H9 (cell line): ENCODE data around the gene GPC3. TPM values are rescaled to one million over a fixed set of nuclear protein-coding genes. Genes with fewer than 3 reads are reported as not detected.

ENCODE experiments used
- DNase-seq: peaks from one replicate; pipeline ENCODE4 v3.0.0-alpha.2; 2017
- H2AFZ ChIP-seq: one replicate; pipeline ENCODE4 v1.6.1; 2013; ENCODE audit warnings: mild to moderate bottlenecking, low read length, control low read depth, moderate library complexity
- H2AK5ac ChIP-seq: 2 replicates; pipeline ENCODE4 v1.6.1; 2013; ENCODE audit warnings: low read length, control low read depth, mixed read lengths; ENCODE audit not compliant: insufficient read length
- H2BK120ac ChIP-seq: one replicate; pipeline ENCODE4 v1.6.1; 2013; ENCODE audit warnings: low read depth, mild to moderate bottlenecking, low read length, control low read depth, inconsistent platforms; ENCODE audit not compliant: poor library complexity, severe bottlenecking
- H2BK12ac ChIP-seq: 2 replicates; pipeline ENCODE4 v1.6.1; 2013; ENCODE audit warnings: low read length, control low read depth, mixed read lengths, low read depth; ENCODE audit not compliant: insufficient read length
- H2BK15ac ChIP-seq: 2 replicates; pipeline ENCODE4 v1.6.1; 2013; ENCODE audit warnings: low read depth, low read length, control low read depth
- H2BK20ac ChIP-seq: one replicate; pipeline ENCODE4 v1.6.1; 2013; ENCODE audit warnings: low read depth, mild to moderate bottlenecking, low read length, control low read depth, inconsistent platforms; ENCODE audit not compliant: poor library complexity, severe bottlenecking
- H2BK5ac ChIP-seq: 2 replicates; pipeline ENCODE4 v1.6.1; 2013; ENCODE audit warnings: low read length, control low read depth, mixed read lengths; ENCODE audit not compliant: insufficient read length
- H3K14ac ChIP-seq: 2 replicates; pipeline ENCODE4 v1.6.1; 2013; ENCODE audit warnings: low read length, control low read depth; ENCODE audit not compliant: insufficient read depth
- H3K18ac ChIP-seq: 2 replicates; pipeline ENCODE4 v1.6.1; 2013; ENCODE audit warnings: low read depth, mild to moderate bottlenecking, mixed read lengths, low read length, control low read depth; ENCODE audit not compliant: insufficient read length
- H3K23ac ChIP-seq: 2 replicates; pipeline ENCODE4 v1.6.1; 2013; ENCODE audit warnings: low read length, control low read depth, mixed read lengths, low read depth; ENCODE audit not compliant: insufficient read length
- H3K23me2 ChIP-seq: 2 replicates; pipeline ENCODE4 v1.6.1; 2013; ENCODE audit warnings: low read depth, mild to moderate bottlenecking, mixed read lengths, low read length, control low read depth; ENCODE audit not compliant: insufficient read length, poor library complexity, severe bottlenecking
- H3K27ac ChIP-seq: 2 replicates; pipeline ENCODE4 v1.5.1; 2013; ENCODE audit warnings: low read length, control low read depth, mixed read lengths, low read depth; ENCODE audit not compliant: insufficient read length
- H3K27me3 ChIP-seq: 2 replicates; pipeline ENCODE4 v1.6.1; 2013; ENCODE audit warnings: low read length, control low read depth, inconsistent platforms; ENCODE audit not compliant: insufficient read depth
- H3K4ac ChIP-seq: 2 replicates; pipeline ENCODE4 v1.6.1; 2013; ENCODE audit warnings: low read depth, mild to moderate bottlenecking, control low read depth, inconsistent platforms, low read length, moderate library complexity
- H3K4me1 ChIP-seq: 2 replicates; pipeline ENCODE4 v1.6.1; 2013; ENCODE audit warnings: low read length, control low read depth, inconsistent platforms; ENCODE audit not compliant: insufficient read depth
- H3K4me2 ChIP-seq: 2 replicates; pipeline ENCODE4 v1.6.1; 2013; ENCODE audit warnings: low read length, control low read depth, mixed read lengths; ENCODE audit not compliant: insufficient read length, insufficient read depth
- H3K56ac ChIP-seq: 2 replicates; pipeline ENCODE4 v1.6.1; 2013; ENCODE audit warnings: low read depth, mild to moderate bottlenecking, mixed read lengths, low read length, control low read depth; ENCODE audit not compliant: insufficient read length
- H3K79me1 ChIP-seq: 2 replicates; pipeline ENCODE4 v1.6.1; 2013; ENCODE audit warnings: low read depth, mild to moderate bottlenecking, moderate library complexity, low read length, control low read depth, inconsistent platforms; ENCODE audit not compliant: insufficient read depth, poor library complexity, severe bottlenecking
- H3K79me2 ChIP-seq: 2 replicates; pipeline ENCODE4 v1.6.1; 2013; ENCODE audit warnings: low read length, control low read depth, inconsistent platforms; ENCODE audit not compliant: insufficient read depth
- H3K9ac ChIP-seq: 2 replicates; pipeline ENCODE4 v1.6.1; 2013; ENCODE audit warnings: low read length, control low read depth, mixed read lengths; ENCODE audit not compliant: insufficient read length; ENCODE audit errors: extremely low read depth
- H3K9me3 ChIP-seq: one replicate; pipeline ENCODE4 v1.6.1; 2013; ENCODE audit warnings: low read depth, low read length, inconsistent platforms; ENCODE audit not compliant: control insufficient read depth
- H3T11ph ChIP-seq: one replicate; pipeline ENCODE4 v1.6.1; 2013; ENCODE audit warnings: mild to moderate bottlenecking, low read length, control low read depth, inconsistent platforms
- H4K20me1 ChIP-seq: one replicate; pipeline ENCODE4 v1.6.1; 2013; ENCODE audit not compliant: control insufficient read depth, insufficient read length, insufficient read depth
- H4K5ac ChIP-seq: 2 replicates; pipeline ENCODE4 v1.6.1; 2013; ENCODE audit warnings: low read depth, mild to moderate bottlenecking, mixed read lengths, low read length, control low read depth; ENCODE audit not compliant: insufficient read length
- H4K8ac ChIP-seq: replicated peaks from 2 replicates; pipeline ENCODE4 v1.6.1; 2013; ENCODE audit warnings: low read length, control low read depth, mixed read lengths, low read depth; ENCODE audit not compliant: insufficient read length
- H4K91ac ChIP-seq: 2 replicates; pipeline ENCODE4 v1.6.1; 2013; ENCODE audit warnings: low read depth, mild to moderate bottlenecking, moderate library complexity, mixed read lengths, low read length, control low read depth; ENCODE audit not compliant: insufficient read length
- H3K27ac Mint-ChIP-seq, 3 experiments: 2 replicates in 2 of 3; 3 replicates in 1 of 3; pipeline ENCODE4 v1.8.0; 2020 to 2021; ENCODE audit warnings: mixed read lengths in 3 of 3, mild to moderate bottlenecking in 1 of 3, moderate library complexity in 1 of 3
- H3K27me3 Mint-ChIP-seq: 2 replicates; pipeline ENCODE4 v1.8.0; 2021; ENCODE audit warnings: low read depth, mild to moderate bottlenecking, moderate library complexity, mixed read lengths
- H3K36me3 Mint-ChIP-seq, 3 experiments: 2 replicates in 2 of 3; 3 replicates in 1 of 3; pipeline ENCODE4 v1.8.0; 2020 to 2021; ENCODE audit warnings: low read depth in 3 of 3, mixed read lengths in 3 of 3; ENCODE audit not compliant: insufficient read depth in 1 of 3
- H3K4me1 Mint-ChIP-seq, 2 experiments: 2 replicates each; pipeline ENCODE4 v1.8.0; 2020; ENCODE audit warnings: mixed read lengths in 2 of 2
- H3K4me3 Mint-ChIP-seq, 2 experiments: 2 replicates in 1 of 2; 3 replicates in 1 of 2; pipeline ENCODE4 v1.8.0; 2020 to 2021; ENCODE audit warnings: mild to moderate bottlenecking in 2 of 2, mixed read lengths in 2 of 2, moderate library complexity in 1 of 2
- H3K9me3 Mint-ChIP-seq, 2 experiments: 2 replicates in 1 of 2; 3 replicates in 1 of 2; pipeline ENCODE4 v1.8.0; 2020; ENCODE audit warnings: mild to moderate bottlenecking in 2 of 2, mixed read lengths in 2 of 2, moderate library complexity in 1 of 2
- WGBS: extraction: QIAGEN DNeasy Blood & Tissue Kit; methylation state at CpG from one replicate; pipeline ENCODE4 v1.1.7; 2013; ENCODE audit warnings: missing lambda C conversion rate, low lambda C conversion rate, mixed read lengths; ENCODE audit not compliant: insufficient read length; ENCODE audit errors: extremely low coverage; 5-methylcytosine and 5-hydroxymethylcytosine counted together
- total RNA-seq: library from RNA; stranded (reverse); gene quantifications from 2 replicates; pipeline ENCODE4 v1.2.1, GENCODE V29; 2021
- TF ChIP-seq, protein P1 (sequence below): fragments of 200-600 bp; sonication (generic); conservative IDR thresholded peaks from 3 replicates; pipeline ENCODE4 v1.8.0; 2021; ENCODE audit warnings: antibody characterized with exemption, mild to moderate bottlenecking

Gene GPC3
- total RNA-seq, 1 experiment from 2014 or later, result 108 TPM

- no peak overlapping the region for H3K18ac ChIP-seq
- H4K8ac ChIP-seq, result no peak overlapping the region
- H2BK5ac ChIP-seq, result no peak overlapping the region
- peaks cover 0 to 4% (median 0%) of the 10 kb centered on the region in 3 experiments; a peak in 1 of 7 replicates for H3K36me3 Mint-ChIP-seq
- H2AFZ ChIP-seq, result no peak overlapping the region
- no peak overlapping the region for H2BK15ac ChIP-seq
- H3T11ph ChIP-seq, result no peak overlapping the region
- H3K23me2 ChIP-seq, result no peaks in the 10 kb centered on the region
- H3K4me3 Mint-ChIP-seq, result no peak overlapping the region
- no peak overlapping the region for H3K27ac ChIP-seq
- peaks cover 33 to 35% of the 10 kb centered on the region in 2 experiments for H3K4me1 Mint-ChIP-seq
- H2BK12ac ChIP-seq, result no peak overlapping the region
- WGBS, result no CpG with 5 or more reads among the region's 6 CpGs
- H3K27me3 Mint-ChIP-seq, result no peaks in the 10 kb centered on the region
- H3K56ac ChIP-seq, result no peak overlapping the region
- H3K79me1 ChIP-seq, result no peaks in the 10 kb centered on the region
- H3K4me1 ChIP-seq, result peaks cover 11% of the 10 kb centered on the region
- TF ChIP-seq, protein P1, sequence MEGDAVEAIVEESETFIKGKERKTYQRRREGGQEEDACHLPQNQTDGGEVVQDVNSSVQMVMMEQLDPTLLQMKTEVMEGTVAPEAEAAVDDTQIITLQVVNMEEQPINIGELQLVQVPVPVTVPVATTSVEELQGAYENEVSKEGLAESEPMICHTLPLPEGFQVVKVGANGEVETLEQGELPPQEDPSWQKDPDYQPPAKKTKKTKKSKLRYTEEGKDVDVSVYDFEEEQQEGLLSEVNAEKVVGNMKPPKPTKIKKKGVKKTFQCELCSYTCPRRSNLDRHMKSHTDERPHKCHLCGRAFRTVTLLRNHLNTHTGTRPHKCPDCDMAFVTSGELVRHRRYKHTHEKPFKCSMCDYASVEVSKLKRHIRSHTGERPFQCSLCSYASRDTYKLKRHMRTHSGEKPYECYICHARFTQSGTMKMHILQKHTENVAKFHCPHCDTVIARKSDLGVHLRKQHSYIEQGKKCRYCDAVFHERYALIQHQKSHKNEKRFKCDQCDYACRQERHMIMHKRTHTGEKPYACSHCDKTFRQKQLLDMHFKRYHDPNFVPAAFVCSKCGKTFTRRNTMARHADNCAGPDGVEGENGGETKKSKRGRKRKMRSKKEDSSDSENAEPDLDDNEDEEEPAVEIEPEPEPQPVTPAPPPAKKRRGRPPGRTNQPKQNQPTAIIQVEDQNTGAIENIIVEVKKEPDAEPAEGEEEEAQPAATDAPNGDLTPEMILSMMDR, result peak; percentile 18; the same call in 1 of the 3 replicates
- no peak overlapping the region for H2BK20ac ChIP-seq
- H2AK5ac ChIP-seq, result no peak overlapping the region
- no peak overlapping the region for H3K23ac ChIP-seq
- no peaks in the 10 kb centered on the region for H3K27me3 ChIP-seq
- H3K9ac ChIP-seq, result no peak overlapping the region
- DNase-seq, result no peak
- no peaks in the 10 kb centered on the region for H4K20me1 ChIP-seq
- H3K9me3 ChIP-seq, result no peaks in the 10 kb centered on the region
- no peak overlapping the region for H3K4me2 ChIP-seq
- H3K79me2 ChIP-seq, result no peaks in the 10 kb centered on the region
- H2BK120ac ChIP-seq, result no peak overlapping the region
- no peaks in the 10 kb centered on the region for H3K9me3 Mint-ChIP-seq
- H3K27ac Mint-ChIP-seq, result peak overlapping the region in 1 of 3 experiments; percentile 22; a peak in 1 of 7 replicates
- H4K91ac ChIP-seq, result no peak overlapping the region
- H4K5ac ChIP-seq, result no peak overlapping the region
- H3K14ac ChIP-seq, result no peak overlapping the region
- no peak overlapping the region for H3K4ac ChIP-seq
Measured at GRCh38 chrX:133677123-133678063, 308.0 kb downstream of the GPC3 start.
